HG03520 (cell line): ENCODE measurements around the gene NSUN2.

Experiments used
- ATAC-seq: cut with Tn5 transposase; IDR thresholded peaks from one replicate; pipeline ENCODE4 v1.9.1; 2021; ENCODE audit warnings: mild to moderate bottlenecking, moderate library complexity; ENCODE audit not compliant: unreplicated experiment

The NSUN2 gene

DNA sequence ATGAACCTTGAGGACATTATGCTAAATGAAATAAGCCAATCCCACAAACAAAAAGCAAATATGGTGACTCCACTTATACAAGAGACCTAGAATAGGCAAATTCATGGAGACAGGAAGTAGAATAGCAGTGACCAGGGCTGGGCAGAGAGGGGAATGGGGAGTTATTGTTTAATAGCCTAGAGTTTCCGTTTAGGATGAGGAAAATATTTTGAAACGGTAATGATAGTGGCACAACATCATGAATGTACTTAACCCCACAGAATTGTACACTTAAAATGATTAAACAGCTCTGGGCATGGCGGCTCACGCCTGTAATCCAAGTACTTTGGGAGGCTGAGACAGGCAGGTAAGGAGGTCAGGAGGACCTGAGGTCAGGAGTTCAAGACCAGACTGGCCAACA lies 65.8 kb downstream of the NSUN2 start:
- no peak for ATAC-seq

DNA sequence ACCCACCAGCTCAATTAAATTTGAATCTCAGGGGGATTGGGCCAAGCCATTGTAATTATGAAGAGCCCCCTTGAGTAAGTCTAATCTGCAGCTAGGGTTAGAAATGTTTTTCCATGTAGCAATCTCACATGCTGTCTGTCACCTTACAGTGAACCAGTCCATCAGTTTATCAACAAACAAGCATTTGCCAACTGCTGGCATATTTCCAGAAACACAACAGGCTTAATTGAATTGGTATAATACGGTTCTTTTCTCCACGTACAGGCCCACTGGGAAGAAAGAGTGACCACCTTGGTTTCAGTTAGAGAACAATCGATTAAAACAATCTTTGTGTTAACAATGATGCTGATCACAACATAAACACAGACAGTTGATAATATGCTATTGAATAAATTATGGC lies 67.4 kb downstream of the NSUN2 start:
- ATAC-seq = no peak

DNA sequence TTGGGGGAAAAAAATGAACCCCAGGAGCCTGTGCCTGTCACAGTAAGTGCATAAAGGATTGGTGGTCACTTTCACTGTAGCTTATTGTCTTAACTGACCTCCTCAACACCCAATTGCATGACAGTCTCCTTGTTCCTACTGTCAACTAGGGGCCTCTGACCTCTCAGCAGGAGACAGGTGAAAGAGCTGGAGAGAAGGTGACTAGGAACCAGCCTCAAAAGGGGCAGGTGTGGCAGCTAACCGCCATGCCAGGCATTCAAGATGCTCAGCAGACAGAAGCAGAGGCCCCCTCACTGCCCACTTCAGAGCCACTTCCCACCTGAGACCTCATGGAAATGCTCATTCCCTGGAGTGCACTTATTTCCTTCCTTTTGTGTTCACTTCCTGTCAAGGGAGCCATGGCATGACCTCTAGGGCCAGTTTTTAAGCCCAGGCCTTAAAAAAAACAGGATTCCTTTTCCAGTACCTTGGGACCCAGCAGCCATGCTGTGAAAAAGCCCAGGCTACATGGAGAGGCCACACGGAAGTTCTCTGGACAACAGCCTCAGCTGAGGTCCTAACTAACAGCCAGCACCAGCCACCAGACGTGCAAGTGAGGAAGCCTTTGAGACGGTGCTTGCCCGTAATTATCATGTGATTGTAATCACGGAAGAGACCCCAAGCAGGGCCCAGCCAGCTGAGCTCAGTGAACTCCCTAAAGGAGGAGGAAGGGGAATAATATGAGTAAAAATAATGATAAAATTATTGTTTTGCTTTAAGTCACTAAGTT lies 74.9 kb downstream of the NSUN2 start:
- no peak for ATAC-seq

DNA sequence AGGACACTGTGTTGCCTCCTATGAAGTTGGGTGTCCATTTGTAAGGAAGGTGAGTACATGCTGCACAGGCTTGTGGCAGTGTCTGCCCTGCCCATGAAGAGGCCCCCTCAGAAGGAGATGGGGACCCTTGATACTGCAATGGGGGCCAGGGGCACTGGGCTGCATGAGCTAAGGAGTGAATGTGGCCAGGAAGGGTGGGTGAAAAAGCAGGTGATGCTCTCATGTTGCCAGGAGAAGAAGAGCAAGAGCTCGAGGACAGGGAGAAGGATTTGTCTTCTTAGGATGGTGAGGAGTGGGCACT lies 76.1 kb downstream of the NSUN2 start:
- no peak for ATAC-seq

DNA sequence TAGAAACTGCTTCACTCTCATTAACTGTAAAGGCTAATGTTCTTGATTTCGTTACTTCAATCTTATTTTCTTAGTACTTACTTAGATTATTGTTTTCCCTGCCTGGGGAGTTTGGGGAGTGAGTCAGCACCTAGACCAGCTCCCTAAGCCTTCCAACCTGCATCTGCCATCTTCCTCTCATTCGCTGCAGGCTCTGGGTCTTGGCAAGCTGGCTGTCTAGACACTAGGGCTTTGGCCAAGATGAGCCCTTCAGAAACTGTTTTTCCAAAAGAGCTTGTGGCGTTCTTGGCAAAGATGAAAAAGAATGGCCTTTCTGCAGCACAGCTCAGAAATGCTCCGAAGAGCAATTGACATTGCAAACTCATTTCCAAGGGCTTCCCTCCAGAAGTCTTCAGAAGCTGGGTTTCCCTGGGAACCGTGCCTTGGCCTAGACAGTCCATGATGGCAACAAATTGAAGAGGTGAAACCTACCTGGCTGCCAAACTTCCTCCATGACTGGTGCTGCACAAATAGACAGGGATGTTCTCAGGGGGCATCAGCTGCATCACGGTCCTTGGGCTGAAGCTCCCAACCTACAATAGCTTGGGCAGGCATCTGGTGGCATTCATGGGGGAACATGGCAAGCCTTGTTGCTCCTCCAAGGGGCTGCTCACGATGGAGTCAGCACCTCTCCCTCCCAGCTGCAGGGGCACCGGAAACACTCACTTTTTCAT lies 76.6 kb downstream of the NSUN2 start:
- ATAC-seq = no peak

DNA sequence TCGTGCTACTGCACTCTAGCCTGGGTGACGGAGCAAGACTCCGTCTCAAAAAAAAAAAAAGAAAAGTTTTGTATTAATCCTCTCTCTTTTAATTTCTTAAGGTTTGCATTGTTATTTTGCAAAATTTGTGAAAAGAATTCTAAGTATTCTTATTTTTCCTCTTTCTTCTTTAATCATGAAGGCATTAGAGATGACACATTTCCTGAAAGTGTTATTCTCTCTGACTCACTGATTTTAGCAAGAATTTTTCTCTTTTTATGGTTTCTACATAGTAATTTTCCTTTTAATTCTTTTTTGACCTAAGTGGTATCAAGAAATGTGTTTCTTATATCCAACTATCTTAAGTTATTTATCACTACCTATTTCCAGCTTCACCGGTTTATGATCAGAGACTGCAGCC lies 78.0 kb downstream of the NSUN2 start:
- ATAC-seq = no peak

DNA sequence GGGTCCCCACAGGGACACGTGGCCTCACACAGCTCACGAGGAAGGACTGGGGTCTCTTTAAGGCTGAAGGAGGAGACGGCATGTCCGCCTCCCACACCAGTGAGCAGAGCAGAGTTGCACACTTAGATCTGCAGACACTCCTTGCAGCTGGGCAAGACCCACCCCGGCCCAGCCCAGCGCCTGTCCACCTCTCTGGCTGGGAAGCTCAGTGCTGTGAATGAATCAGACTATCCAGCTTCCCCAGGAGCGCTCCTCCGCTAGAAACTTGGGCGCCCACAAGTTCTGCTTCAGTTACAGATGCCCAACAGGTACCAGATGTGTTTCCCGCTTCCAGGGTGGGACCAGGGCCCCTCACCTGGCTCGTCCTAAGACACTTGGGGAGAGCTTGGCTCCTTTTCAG lies 78.9 kb downstream of the NSUN2 start:
- ATAC-seq = no peak

DNA sequence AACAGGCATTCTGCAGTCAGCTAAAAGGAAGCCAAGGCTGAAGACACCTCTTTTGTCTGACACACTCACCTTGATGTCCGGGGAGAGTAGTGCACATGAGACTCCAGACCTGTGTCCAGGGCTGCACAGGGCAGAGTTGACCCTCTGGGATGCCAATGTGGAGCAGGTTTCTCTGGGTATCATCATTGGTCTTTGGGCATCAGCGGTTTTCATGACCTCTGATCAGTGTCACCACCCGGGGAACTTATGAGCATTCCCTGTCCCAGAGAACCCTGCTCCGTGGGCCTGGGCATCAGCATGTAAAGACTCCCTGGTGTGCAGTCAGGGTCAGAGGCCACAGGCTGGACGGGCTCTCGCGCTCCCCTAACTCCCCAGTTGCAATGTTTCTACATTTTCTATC lies 80.2 kb downstream of the NSUN2 start:
- no peak for ATAC-seq

DNA sequence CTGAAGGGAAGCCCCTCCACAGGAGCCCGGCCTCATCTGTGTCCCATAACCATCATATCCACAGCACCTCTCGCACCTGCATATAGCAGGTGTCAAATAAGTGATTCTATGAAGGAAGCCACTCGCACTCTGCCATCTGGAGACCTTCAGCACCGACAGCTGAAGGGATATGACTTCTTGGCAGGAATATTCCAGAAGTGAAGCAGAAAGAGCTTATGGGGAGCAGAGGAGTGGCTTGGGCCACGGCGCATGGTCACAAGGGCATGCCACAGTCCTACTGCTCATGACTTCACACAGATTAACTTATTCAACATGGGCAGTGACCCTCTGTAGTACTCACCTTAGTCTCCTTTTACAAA lies 80.9 kb downstream of the NSUN2 start:
- ATAC-seq = no peak

DNA sequence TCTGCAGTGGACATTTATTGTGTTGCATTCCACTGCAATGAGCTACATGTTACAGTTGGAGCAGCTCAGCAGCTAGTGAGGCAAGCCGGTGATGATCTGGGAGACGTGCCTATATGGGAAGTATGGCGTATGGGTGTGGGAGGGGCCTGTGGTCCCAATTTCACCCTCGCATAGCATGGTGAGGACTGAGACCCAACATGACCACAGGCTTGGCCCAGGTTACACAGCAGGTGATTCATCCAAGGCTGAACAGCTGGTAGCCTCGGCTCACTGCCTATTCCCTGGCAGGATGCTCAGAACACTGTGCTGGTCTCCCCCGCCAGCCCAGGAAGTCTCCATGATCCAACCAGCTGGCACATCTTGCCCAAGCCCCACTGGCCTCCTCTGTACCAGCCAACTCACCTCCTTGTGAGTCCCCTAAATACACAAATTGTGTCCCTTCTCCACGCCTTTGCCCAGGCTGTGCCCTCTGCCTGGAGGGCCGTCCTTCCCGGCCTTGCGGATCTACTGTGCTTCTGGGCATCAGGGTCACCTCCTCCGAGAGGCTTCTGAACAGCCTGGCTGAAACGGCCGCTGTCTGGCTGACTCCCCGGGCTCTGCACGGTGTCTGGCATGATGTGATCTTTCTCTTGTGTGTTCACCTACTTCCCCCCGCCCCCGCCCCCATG lies 81.4 kb downstream of the NSUN2 start:
- ATAC-seq = no peak

DNA sequence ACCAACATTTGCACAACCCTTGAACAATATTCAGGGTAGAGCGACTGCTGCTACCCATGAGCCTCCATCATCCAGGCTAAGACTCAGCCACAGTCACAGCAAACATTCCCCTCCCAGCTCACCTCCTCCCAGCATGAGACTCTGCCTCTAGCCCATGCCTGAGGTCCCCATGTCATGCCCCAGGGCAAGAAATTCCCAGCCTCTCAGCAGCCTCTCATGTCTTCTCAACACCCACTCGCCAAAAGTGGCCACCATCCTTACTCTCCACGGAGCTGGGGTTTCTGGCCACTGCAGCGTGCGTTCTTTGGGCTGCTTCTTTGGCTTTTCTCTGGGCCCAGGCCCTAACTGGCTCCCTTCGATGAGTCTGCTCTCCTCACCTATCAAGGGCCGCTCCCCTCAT lies 82.2 kb downstream of the NSUN2 start:
- ATAC-seq = no peak
